Progenitor cell of endocrine pancreas (in vitro differentiated cells): ENCODE results near the gene FAM181A. TPM values are rescaled to one million over a fixed set of nuclear protein-coding genes. Genes with fewer than 3 reads are reported as not detected.

Experiments
- DNase-seq: peaks from one replicate; pipeline ENCODE4 v3.0.0; 2021; ENCODE audit warnings: low spot score; ENCODE audit not compliant: unreplicated experiment
- H3K27ac Mint-ChIP-seq: 2 replicates; pipeline ENCODE4 v1.8.0; 2021; ENCODE audit warnings: mild to moderate bottlenecking, moderate library complexity, mixed read lengths
- H3K27me3 Mint-ChIP-seq: 2 replicates; pipeline ENCODE4 v1.8.0; 2021; ENCODE audit warnings: mixed read lengths
- H3K36me3 Mint-ChIP-seq: 2 replicates; pipeline ENCODE4 v1.8.0; 2022; ENCODE audit warnings: mixed read lengths; ENCODE audit not compliant: insufficient read depth
- H3K4me1 Mint-ChIP-seq: 2 replicates; pipeline ENCODE4 v1.8.0; 2021; ENCODE audit warnings: low read depth, mixed read lengths
- H3K4me3 Mint-ChIP-seq: 2 replicates; pipeline ENCODE4 v1.8.0; 2021; ENCODE audit warnings: low read depth, mild to moderate bottlenecking, moderate library complexity, mixed read lengths
- H3K9me3 Mint-ChIP-seq: 2 replicates; pipeline ENCODE4 v1.8.0; 2021; ENCODE audit warnings: low read depth, mixed read lengths
- total RNA-seq: library from RNA; stranded (reverse); gene quantifications from 2 replicates; pipeline ENCODE4 v1.2.1, GENCODE V29; 2021
- TF ChIP-seq, protein P1 (sequence below): fragments of 200-600 bp; sonication (generic); IDR thresholded peaks from one replicate; pipeline ENCODE4 v1.5.0; 2021; ENCODE audit warnings: antibody characterized with exemption, mild to moderate bottlenecking; ENCODE audit not compliant: unreplicated experiment

FAM181A gene
- total RNA-seq, 1 donor from 2014 or later: not detected

DNA sequence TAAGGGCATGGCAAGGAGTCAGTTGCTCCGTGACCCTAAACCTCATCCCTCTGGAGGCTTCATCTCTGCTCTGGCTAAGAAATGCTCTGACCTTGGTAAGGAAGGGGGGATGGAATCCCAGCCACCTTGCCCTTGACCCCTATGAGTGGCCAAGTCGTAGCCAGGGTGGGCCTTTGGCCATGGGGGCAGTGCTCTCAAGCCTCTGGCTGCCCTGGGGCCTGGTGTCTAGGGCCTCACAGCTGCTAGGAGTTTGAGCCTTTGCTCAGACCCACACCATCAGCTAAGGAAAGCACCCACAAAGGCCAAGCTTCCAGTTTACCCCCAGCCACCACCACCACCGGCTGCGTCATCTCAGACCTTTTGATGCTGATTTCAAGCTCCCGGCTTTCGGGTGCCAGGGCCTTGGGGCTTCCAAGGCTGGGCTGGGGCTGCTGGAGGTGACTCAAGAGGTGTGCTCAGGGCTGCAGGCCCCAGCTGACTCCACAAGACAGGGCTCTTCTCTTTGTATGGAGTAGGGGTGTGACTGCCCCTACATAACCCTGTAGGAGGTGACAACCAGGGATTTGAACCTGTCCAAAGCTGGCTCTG, 45.6 kb downstream of the FAM181A start:
- Mint-ChIP-seq H3K4me3 (no peak overlapping the region), H3K27me3 (peaks cover 37% of the 10 kb centered on the region), H3K27ac (no peak overlapping the region), H3K4me1 (no peaks in the 10 kb centered on the region), H3K9me3 (no peaks in the 10 kb centered on the region), H3K36me3 (no peaks in the 10 kb centered on the region)
- DNase-seq: no peak
- TF ChIP-seq, protein P1, sequence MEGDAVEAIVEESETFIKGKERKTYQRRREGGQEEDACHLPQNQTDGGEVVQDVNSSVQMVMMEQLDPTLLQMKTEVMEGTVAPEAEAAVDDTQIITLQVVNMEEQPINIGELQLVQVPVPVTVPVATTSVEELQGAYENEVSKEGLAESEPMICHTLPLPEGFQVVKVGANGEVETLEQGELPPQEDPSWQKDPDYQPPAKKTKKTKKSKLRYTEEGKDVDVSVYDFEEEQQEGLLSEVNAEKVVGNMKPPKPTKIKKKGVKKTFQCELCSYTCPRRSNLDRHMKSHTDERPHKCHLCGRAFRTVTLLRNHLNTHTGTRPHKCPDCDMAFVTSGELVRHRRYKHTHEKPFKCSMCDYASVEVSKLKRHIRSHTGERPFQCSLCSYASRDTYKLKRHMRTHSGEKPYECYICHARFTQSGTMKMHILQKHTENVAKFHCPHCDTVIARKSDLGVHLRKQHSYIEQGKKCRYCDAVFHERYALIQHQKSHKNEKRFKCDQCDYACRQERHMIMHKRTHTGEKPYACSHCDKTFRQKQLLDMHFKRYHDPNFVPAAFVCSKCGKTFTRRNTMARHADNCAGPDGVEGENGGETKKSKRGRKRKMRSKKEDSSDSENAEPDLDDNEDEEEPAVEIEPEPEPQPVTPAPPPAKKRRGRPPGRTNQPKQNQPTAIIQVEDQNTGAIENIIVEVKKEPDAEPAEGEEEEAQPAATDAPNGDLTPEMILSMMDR: no peak

DNA sequence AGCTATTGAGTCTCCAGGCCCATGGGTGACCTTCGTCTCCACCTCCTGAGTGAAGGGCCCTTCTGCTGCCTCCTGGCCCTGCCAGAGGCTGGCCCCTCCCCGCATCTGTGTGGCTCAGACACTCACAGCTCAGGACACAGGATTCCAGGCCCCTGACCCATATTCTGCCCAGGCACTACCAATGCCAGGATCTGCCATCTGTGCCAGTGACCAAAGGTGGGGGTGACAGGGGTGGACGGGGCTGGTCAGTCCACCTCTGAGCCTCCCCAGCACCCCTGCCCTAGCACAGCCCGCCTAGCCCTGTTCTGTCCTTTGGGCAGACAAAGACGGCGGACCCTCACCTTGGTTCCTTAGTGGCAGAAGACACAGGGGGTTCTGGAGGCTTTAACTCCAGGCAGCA, 46.5 kb downstream of the FAM181A start:
- no peak overlapping the region for H3K4me3 Mint-ChIP-seq
- H3K9me3 Mint-ChIP-seq: no peaks in the 10 kb centered on the region
- H3K4me1 Mint-ChIP-seq: no peaks in the 10 kb centered on the region
- DNase-seq: no peak
- H3K36me3 Mint-ChIP-seq: no peaks in the 10 kb centered on the region
- no peak overlapping the region for H3K27ac Mint-ChIP-seq
- H3K27me3 Mint-ChIP-seq: peaks cover 35% of the 10 kb centered on the region
- TF ChIP-seq, protein P1: no peak

DNA sequence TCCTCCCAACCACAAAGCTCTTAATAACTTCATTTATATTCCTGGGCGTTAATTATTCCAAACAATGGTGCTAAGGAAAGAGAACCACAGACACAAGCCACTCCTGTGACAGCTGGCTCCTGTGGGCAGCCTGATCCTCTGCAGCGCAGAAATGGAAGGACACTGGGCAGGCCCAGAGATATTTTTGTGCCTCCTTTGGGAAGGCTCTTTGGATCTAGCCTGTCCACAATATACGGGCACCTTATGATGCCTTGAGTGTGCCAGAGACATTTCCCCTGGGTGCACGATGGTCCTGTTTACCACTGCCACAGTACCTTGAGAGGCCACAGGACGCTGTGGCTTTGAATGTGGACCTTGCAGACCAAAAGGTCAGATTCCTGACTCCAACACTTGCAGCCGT, 47.2 kb downstream of the FAM181A start:
- Mint-ChIP-seq H3K36me3 (no peaks in the 10 kb centered on the region), H3K27me3 (peaks cover 31% of the 10 kb centered on the region), H3K4me1 (no peaks in the 10 kb centered on the region), H3K9me3 (no peaks in the 10 kb centered on the region), H3K4me3 (no peak overlapping the region), H3K27ac (no peak overlapping the region)
- TF ChIP-seq, protein P1: no peak
- no peak for DNase-seq

DNA sequence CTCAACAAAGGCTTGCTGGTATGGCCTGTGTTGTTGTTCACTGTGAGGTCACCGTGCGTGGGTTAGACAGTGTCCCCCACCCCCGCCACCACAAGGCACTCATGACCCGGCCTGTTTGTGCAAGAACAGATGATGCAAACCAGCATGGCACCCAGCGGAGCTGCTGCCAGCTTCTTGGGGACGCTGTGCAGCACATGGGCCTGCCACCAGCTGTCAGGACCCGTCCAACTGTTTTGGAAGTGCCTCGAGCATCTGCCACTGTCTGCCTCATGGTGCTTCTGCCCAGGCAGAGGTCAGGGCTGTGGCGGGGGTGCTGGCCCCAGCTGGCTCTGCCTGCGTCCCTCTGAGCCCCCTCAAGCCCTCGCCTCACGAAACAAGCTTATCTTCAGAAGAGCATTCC, 47.7 kb downstream of the FAM181A start:
- Mint-ChIP-seq H3K9me3 (no peaks in the 10 kb centered on the region), H3K36me3 (no peaks in the 10 kb centered on the region), H3K27me3 (peaks cover 32% of the 10 kb centered on the region), H3K27ac (no peak overlapping the region), H3K4me1 (no peaks in the 10 kb centered on the region), H3K4me3 (no peak overlapping the region)
- TF ChIP-seq, protein P1: no peak
- no peak for DNase-seq

DNA sequence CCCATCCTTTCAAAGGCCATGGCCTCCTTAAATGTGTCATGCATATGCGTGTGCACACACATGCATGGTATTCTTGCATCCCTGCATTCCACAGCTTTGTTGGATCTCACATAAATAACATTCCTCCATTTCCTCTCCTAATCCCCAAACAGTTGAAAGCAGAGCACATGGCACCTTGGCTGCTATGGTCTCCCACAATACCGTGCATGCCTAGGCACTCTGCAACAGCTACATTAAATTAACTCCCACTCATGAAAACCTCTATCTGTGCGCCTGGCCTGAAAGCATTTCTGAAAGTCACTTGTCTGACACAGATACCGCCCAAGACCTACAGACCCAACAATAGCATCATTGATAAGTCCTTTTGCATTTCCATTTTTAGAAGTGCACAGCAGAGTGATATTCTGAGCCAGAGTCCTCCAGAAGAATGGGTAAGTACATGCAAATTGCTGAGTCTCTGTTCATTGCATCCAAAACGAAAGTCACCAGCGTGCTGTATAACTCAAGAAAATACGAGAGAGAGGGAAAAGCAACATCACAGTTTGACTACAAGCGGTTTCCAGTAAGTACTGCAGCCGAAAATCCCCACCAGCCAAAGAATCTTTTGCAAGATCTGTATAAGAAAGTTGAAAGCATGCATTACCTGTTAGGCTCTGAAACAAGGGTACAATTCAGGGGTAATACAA, 48.8 kb downstream of the FAM181A start:
- H3K9me3 Mint-ChIP-seq: no peaks in the 10 kb centered on the region
- H3K4me1 Mint-ChIP-seq: no peaks in the 10 kb centered on the region
- H3K27me3 Mint-ChIP-seq: peaks cover 31% of the 10 kb centered on the region
- TF ChIP-seq, protein P1: no peak
- H3K27ac Mint-ChIP-seq: no peak overlapping the region
- H3K36me3 Mint-ChIP-seq: no peaks in the 10 kb centered on the region
- H3K4me3 Mint-ChIP-seq: no peak overlapping the region
- DNase-seq: no peak
